ENCODE results near the gene APEX2. TPM values are rescaled to one million over a fixed set of nuclear protein-coding genes. Genes with fewer than 3 reads are reported as not detected.

APEX2 gene
- total RNA-seq, 6 experiments from 2014 or later = 14.3 to 17.2 (median 15.9) TPM

DNA sequence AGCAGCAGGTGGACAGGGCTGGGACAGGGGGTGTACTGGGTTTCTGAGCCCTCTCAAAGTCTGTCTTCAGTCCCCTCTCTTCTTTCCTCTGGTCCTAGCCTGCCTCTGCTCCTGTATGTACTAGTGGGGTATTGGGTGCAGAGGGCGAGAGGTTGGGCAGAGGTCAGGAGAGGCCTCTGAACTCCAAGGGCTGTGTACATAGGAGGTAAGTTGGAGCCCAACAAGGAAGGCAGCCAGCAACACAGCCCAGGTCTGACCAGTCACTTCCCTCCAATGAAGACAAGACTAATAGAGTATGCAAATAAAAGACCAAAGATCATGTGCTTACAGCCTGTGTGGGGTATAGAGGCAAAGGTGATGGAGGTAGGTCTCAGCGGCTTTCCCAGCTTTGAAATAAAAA is 6.1 kb upstream of the APEX2 start, which contains the start of gene PFKFB1:
Gene PFKFB1, minus strand, starts transcription at position 90 of the 400 bp plus-strand sequence. CDS start 181 bp downstream, outside the sequence.
- H3K9me3 Mint-ChIP-seq = no peaks in the 10 kb centered on the region
- no peak within 1 kb of the TSS for H3K4me3 Mint-ChIP-seq
- TF ChIP-seq, protein P1, sequence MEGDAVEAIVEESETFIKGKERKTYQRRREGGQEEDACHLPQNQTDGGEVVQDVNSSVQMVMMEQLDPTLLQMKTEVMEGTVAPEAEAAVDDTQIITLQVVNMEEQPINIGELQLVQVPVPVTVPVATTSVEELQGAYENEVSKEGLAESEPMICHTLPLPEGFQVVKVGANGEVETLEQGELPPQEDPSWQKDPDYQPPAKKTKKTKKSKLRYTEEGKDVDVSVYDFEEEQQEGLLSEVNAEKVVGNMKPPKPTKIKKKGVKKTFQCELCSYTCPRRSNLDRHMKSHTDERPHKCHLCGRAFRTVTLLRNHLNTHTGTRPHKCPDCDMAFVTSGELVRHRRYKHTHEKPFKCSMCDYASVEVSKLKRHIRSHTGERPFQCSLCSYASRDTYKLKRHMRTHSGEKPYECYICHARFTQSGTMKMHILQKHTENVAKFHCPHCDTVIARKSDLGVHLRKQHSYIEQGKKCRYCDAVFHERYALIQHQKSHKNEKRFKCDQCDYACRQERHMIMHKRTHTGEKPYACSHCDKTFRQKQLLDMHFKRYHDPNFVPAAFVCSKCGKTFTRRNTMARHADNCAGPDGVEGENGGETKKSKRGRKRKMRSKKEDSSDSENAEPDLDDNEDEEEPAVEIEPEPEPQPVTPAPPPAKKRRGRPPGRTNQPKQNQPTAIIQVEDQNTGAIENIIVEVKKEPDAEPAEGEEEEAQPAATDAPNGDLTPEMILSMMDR (IDR thresholded peaks at IDR 0.05) = no peak
- no peaks in the 10 kb centered on the region for H3K4me1 Mint-ChIP-seq (ENCODE audit: low read depth)
- H3K36me3 Mint-ChIP-seq (ENCODE audit: low read depth) = no peaks in the 10 kb centered on the region
- peaks cover 9% of the 10 kb centered on the region for H3K27me3 Mint-ChIP-seq (ENCODE audit: insufficient read depth)
- DNase-seq = no peak
- no peak within 1 kb of the TSS for H3K27ac Mint-ChIP-seq

DNA sequence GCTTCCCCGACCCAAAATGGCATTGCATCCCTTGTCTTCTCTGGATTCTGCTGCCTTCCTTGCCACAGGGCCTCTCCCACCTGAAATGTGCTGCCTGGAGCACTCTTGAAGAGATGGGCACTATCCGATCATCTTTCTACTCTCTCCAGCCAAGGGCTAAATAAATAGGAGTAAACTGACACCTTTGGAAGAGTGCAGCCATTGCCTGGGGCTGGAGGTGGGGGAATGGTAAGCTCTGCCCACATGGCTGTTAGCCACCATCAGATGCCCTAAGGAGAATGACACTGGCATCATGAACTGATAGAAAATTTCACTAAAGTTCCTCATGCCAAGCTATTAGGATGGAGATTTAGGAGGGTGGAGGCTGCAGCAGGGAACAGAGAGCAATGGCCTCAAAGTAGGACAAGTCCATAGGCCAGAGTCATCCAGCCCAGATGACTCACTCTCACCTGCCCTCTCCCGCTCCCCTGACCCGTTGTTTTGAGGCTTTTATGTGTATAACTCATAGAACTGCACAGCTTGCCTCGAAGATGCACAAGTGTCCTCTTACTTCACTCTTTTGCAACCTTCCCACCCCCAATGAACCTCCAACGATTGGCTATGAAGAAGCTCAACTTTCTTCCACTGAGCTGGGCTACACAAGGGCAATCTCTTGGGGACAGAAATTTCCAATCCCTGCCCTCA is 5.4 kb upstream of the APEX2 start:
- DNase-seq = no peak
- H3K27me3 Mint-ChIP-seq (ENCODE audit: insufficient read depth) = peaks cover 9% of the 10 kb centered on the region
- no peaks in the 10 kb centered on the region for H3K4me1 Mint-ChIP-seq (ENCODE audit: low read depth)
- H3K27ac Mint-ChIP-seq = no peak overlapping the region
- H3K4me3 Mint-ChIP-seq = no peak overlapping the region
- no peaks in the 10 kb centered on the region for H3K36me3 Mint-ChIP-seq (ENCODE audit: low read depth)
- H3K9me3 Mint-ChIP-seq = no peaks in the 10 kb centered on the region
- TF ChIP-seq, protein P1 (IDR thresholded peaks at IDR 0.05) = no peak

DNA sequence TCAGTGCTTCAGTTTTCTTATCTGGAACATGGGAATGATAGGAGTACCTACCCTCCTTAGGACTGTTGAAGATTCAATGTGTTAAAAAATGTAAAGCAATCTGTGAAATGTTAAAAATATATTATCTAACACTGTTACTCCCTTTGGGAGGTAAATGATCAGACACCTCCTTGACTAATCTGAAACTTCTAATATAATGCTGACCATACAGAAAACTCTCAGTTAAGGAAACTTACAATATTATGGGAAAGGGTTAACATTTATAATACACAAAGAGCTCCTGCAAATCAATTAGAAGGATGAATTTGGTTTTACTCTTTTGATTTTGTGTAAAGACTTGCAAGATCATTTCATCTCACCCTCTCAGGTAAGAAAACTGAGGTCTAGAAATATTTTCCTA is 4.5 kb upstream of the APEX2 start:
- TF ChIP-seq, protein P1 (IDR thresholded peaks at IDR 0.05) = no peak
- no peaks in the 10 kb centered on the region for H3K36me3 Mint-ChIP-seq (ENCODE audit: low read depth)
- H3K9me3 Mint-ChIP-seq = no peaks in the 10 kb centered on the region
- no peak overlapping the region for H3K4me3 Mint-ChIP-seq
- DNase-seq = no peak
- no peaks in the 10 kb centered on the region; the same call in 1 of the 2 replicates for H3K4me1 Mint-ChIP-seq (ENCODE audit: low read depth)
- no peak overlapping the region for H3K27ac Mint-ChIP-seq
- H3K27me3 Mint-ChIP-seq (ENCODE audit: insufficient read depth) = peaks cover 9% of the 10 kb centered on the region

DNA sequence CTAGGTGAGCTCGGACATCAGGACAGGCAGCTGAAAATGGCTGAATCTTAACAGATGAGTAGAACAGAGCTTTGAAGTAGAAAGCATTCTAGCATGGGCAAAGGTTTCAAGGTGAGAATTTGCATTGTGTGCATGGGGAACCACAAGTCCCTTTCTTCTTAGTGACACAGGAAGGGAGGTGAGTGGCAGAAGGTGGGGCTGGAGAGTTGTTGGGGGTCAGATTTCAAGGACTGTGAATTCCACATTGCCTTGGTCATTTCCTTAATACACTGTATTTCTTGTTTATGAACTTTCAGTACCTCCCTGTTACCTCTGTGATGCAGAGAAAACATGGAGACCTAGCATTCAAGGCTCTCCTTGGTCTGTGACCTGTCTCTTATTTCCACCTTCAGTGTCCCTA is 4.1 kb downstream of the APEX2 start:
- TF ChIP-seq, protein P1 (IDR thresholded peaks at IDR 0.05) = no peak
- peaks cover 9% of the 10 kb centered on the region for H3K36me3 Mint-ChIP-seq (ENCODE audit: low read depth)
- no peak overlapping the region for H3K27ac Mint-ChIP-seq
- H3K4me3 Mint-ChIP-seq = no peak overlapping the region
- H3K9me3 Mint-ChIP-seq = no peaks in the 10 kb centered on the region
- peaks cover 2% of the 10 kb centered on the region; the same call in 1 of the 2 replicates for H3K27me3 Mint-ChIP-seq (ENCODE audit: insufficient read depth)
- no peak for DNase-seq
- peaks cover 34% of the 10 kb centered on the region for H3K4me1 Mint-ChIP-seq (ENCODE audit: low read depth)

DNA sequence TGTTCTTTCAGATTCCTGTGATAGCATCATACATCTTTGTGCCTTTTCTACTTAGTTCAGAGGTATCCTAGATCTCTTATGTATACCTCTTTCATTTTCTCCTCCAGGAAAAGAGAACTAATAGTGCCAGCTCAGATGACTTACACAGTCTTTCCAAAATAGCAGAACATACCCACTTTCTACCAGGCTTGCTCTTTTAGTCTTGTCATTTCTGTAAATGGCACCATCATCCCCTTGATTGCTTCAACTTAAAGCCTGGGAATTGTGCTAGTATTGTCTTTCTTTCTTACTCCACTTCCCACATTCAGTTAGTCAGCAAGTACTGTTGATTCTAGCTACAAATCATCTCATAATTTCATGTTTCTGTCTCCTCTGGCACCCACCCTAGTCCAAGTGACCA is 5.1 kb downstream of the APEX2 start:
- DNase-seq = no peak
- TF ChIP-seq, protein P1 (IDR thresholded peaks at IDR 0.05) = no peak
- Mint-ChIP-seq H3K9me3 (no peaks in the 10 kb centered on the region), H3K36me3 (ENCODE audit: low read depth) (peaks cover 9% of the 10 kb centered on the region), H3K4me1 (ENCODE audit: low read depth) (peaks cover 43% of the 10 kb centered on the region), H3K27me3 (ENCODE audit: insufficient read depth) (peaks cover 2% of the 10 kb centered on the region; the same call in 1 of the 2 replicates), H3K4me3 (no peak overlapping the region), H3K27ac (no peak overlapping the region)

Measured in HFFc6 (cell line).